K562 (cell line): ENCODE measurements around the gene RBKS. TPM values are rescaled to one million over a fixed set of nuclear protein-coding genes. Genes with fewer than 3 reads are reported as not detected.

Experiments used
- ATAC-seq: fragments of 200-7000 bp; cut with Tn5 transposase; 3 replicates; pipeline ENCODE4 v1.9.1; 2020; ENCODE audit warnings: moderate library complexity
- BruUV-seq: library from RNA; stranded (reverse); fragments of 400-500 nt; replicated peaks from 2 replicates; lab custom pipeline; 2021; lab: Mats Ljungman, UMichigan
- CTCF ChIA-PET: fragments of 300-600 bp; formaldehyde crosslinking; extraction: SDS; loops from one replicate; lab custom pipeline; 2021; ENCODE audit warnings: low intra/inter-chr PET ratio; lab: Yijun Ruan, JAX
- POLR2A ChIA-PET: fragments of 300-600, 350-650 bp; sonication (Branson Sonifier 250); formaldehyde crosslinking; extraction: SDS; loops from one replicate; lab custom pipeline; 2021; ENCODE audit warnings: antibody characterized with exemption, inconsistent platforms; lab: Yijun Ruan, JAX
- DNase-seq, 4 experiments: peaks; one replicate each; pipeline versions ENCODE4 v3.0.0 to v3.0.0-alpha.2; 2011 to 2018; ENCODE audit warnings: low spot score in 3 of 4, mixed read lengths in 3 of 4; ENCODE audit errors: extremely low read depth in 1 of 4
- FAIRE-seq: peaks from 2 replicates; lab custom pipeline; 2011; peaks lifted over from hg19 to GRCh38; lab: Jason Lieb, UNC
- H2AFZ ChIP-seq: 2 replicates; pipeline ENCODE4 v1.6.0; 2011; ENCODE audit warnings: low read depth, low read length, control low read depth, inconsistent platforms
- H3K27ac ChIP-seq: fragments of 200-600 bp; 3 replicates; pipeline ENCODE4 v1.8.0; 2011; ENCODE audit warnings: low read depth, mild to moderate bottlenecking, control low read depth, inconsistent platforms, low read length, moderate library complexity, mixed read lengths; ENCODE audit errors: extremely low read depth
- H3K27me3 ChIP-seq, 2 experiments: fragments of 300-600 bp in 1 of 2; 2 replicates in 1 of 2; 3 replicates in 1 of 2; pipeline versions ENCODE4 v1.6.0 to v1.8.0; 2011; ENCODE audit warnings: inconsistent platforms in 2 of 2, low read length in 2 of 2, mild to moderate bottlenecking in 1 of 2, mixed read lengths in 1 of 2, moderate library complexity in 1 of 2; ENCODE audit not compliant: control insufficient read depth in 2 of 2, insufficient read depth in 2 of 2
- H3K36me3 ChIP-seq: fragments of 300-600 bp; 3 replicates; pipeline ENCODE4 v1.8.0; 2011; ENCODE audit warnings: mild to moderate bottlenecking, low read length, inconsistent platforms; ENCODE audit not compliant: control insufficient read depth, insufficient read depth
- H3K4me1 ChIP-seq, 2 experiments: fragments of 200-600 bp in 1 of 2; replicated peaks in 1 of 2; 2 replicates in 1 of 2; 3 replicates in 1 of 2; pipeline versions ENCODE4 v1.5.1 to v1.8.0; 2011; ENCODE audit warnings: inconsistent platforms in 2 of 2, low read length in 2 of 2, mild to moderate bottlenecking in 1 of 2, mixed read lengths in 1 of 2, moderate library complexity in 1 of 2; ENCODE audit not compliant: control insufficient read depth in 2 of 2, insufficient read depth in 2 of 2
- H3K4me2 ChIP-seq: 2 replicates; pipeline ENCODE4 v1.6.1; 2011; ENCODE audit warnings: low read length, control low read depth, inconsistent platforms, mixed read lengths; ENCODE audit not compliant: insufficient read depth
- H3K4me3 ChIP-seq: fragments of 200-600 bp; sonication (generic), shearing (Covaris generic); 2 replicates; pipeline ENCODE4 v1.5.1; 2016; ENCODE audit warnings: control low read depth, inconsistent platforms
- H3K79me2 ChIP-seq: fragments of 200-600 bp; 3 replicates; pipeline ENCODE4 v1.8.0; 2011; ENCODE audit warnings: low read length, inconsistent platforms; ENCODE audit not compliant: control insufficient read depth, insufficient read depth
- H3K9ac ChIP-seq, 2 experiments: 2 replicates each; pipeline versions ENCODE4 v1.6.0 to v1.6.1; 2011; ENCODE audit warnings: low read depth in 2 of 2, low read length in 2 of 2, control low read depth in 1 of 2, inconsistent platforms in 1 of 2, mild to moderate bottlenecking in 1 of 2, mixed read lengths in 1 of 2; ENCODE audit not compliant: insufficient read depth in 1 of 2
- H3K9me1 ChIP-seq: one replicate; pipeline ENCODE4 v1.6.0; 2011; ENCODE audit warnings: inconsistent platforms, mild to moderate bottlenecking, low read length, moderate library complexity; ENCODE audit not compliant: control insufficient read depth, insufficient read depth
- H3K9me3 ChIP-seq: replicated peaks from 2 replicates; pipeline ENCODE4 v1.5.1; 2011; ENCODE audit warnings: low read depth, low read length, inconsistent platforms; ENCODE audit not compliant: control insufficient read depth, insufficient read depth
- H4K20me1 ChIP-seq: replicated peaks from 2 replicates; pipeline ENCODE4 v1.6.1; 2011; ENCODE audit warnings: low read length, inconsistent platforms, mixed read lengths; ENCODE audit not compliant: control insufficient read depth, insufficient read depth
- BRD4 ChIP-seq: fragments of 200-600 bp; sonication (generic); IDR thresholded peaks from 2 replicates; pipeline ENCODE4 v1.6.1; 2017; ENCODE audit warnings: inconsistent platforms
- E2F8 ChIP-seq: fragments of 450-650 bp; IDR thresholded peaks from 2 replicates; pipeline ENCODE4 v1.7.1; 2018; ENCODE audit warnings: mild to moderate bottlenecking, low read depth; ENCODE audit not compliant: partially characterized antibody
- FOSL1 ChIP-seq: fragments of 200-800 bp; sonication (Bioruptor generic); conservative IDR thresholded peaks from 2 replicates; pipeline ENCODE4 v1.6.1; 2016; ENCODE audit warnings: missing genetic modification characterization, missing compliant biosample characterization
- HDAC2 ChIP-seq: fragments of 450-650 bp; IDR thresholded peaks from 2 replicates; pipeline ENCODE4 v1.6.1; 2016; ENCODE audit warnings: mild to moderate bottlenecking
- ZNF384 ChIP-seq: IDR thresholded peaks from 2 replicates; pipeline ENCODE4 v1.6.1; 2012; ENCODE audit warnings: low read depth, low read length, improper control_type of control experiment
- ZNF507 ChIP-seq: conservative IDR thresholded peaks from 2 replicates; pipeline ENCODE4 v1.6.1; 2017; ENCODE audit warnings: missing genetic modification characterization, missing compliant biosample characterization
- WGBS: fragments of 100-300 bp; shearing (Covaris generic); methylation state at CpG from one replicate; pipeline ENCODE4 v1.1.6; 2016; ENCODE audit warnings: low coverage, mixed read lengths; ENCODE audit not compliant: insufficient coverage; ENCODE audit errors: missing lambda C conversion rate; 5-methylcytosine and 5-hydroxymethylcytosine counted together
- in situ Hi-C: fragments of 300-500 bp; cut with MboI; formaldehyde crosslinking; loops from 4 replicates; pipeline ENCODE4 v1.15.0; 2018; ENCODE audit warnings: inconsistent platforms, mixed read lengths
- intact Hi-C: fragments of 100-400 bp; cut with micrococcal nuclease; formaldehyde crosslinking; loops from 2 replicates; pipeline ENCODE4 v1.14.2; 2022
- polyA plus RNA-seq, 8 experiments: library from polyadenylated mRNA; depleted of rRNA in 4 of 8; stranded (reverse) in 5 of 8; unstranded in 3 of 8; fragments of >200 nt; fragmentation: Nextera tagmentation in 2 of 8; fragmentation: Illumina TruSeq in 1 of 8; extraction: Ambion mirVana in 2 of 8; extraction: Trizol in 1 of 8; gene quantifications; 2 replicates each; pipeline versions ENCODE4 v1.2.1 to v1.2.3, GENCODE V29; 2011 to 2014; ENCODE audit warnings: inconsistent platforms in 1 of 8, missing spikeins in 1 of 8
- total RNA-seq, 7 experiments: library from RNA; depleted of rRNA in 6 of 7; stranded (reverse); fragments of >200 nt in 6 of 7; fragmentation: Illumina TruSeq in 2 of 7; extraction: Trizol in 2 of 7; gene quantifications; 2 replicates each; pipeline versions ENCODE4 v1.2.1 to v1.2.3, GENCODE V29; 2011 to 2021; ENCODE audit warnings: low replicate concordance in 1 of 7

The RBKS gene
- total and polyA plus RNA-seq, 9 of the 15 experiments (the other 6 are each of a cell fraction or from before 2014, with no cell fraction given), result 0.06 to 0.39 (median 0.19) TPM

- FAIRE-seq (no peak), ATAC-seq (no peak), DNase-seq (no peak)
- BruUV-seq, result no TSS peak
- Histone ChIP-seq H3K79me2 (no peaks in the 10 kb centered on the region), H4K20me1 (no peaks in the 10 kb centered on the region), H2AFZ (no peak overlapping the region), H3K4me3 (no peak overlapping the region), H3K27ac (no peak overlapping the region), H3K4me2 (no peak overlapping the region), H3K36me3 (no peaks in the 10 kb centered on the region), H3K4me1 (peaks cover 9% of the 10 kb centered on the region in 2 experiments; a peak in 4 of 5 replicates), H3K9ac (no peak overlapping the region), H3K9me1 (no peaks in the 10 kb centered on the region), H3K9me3 (no peaks in the 10 kb centered on the region), H3K27me3 (peaks cover 0 to 10% of the 10 kb centered on the region in 2 experiments; a peak in 2 of 5 replicates)
- no peak for TF ChIP-seq ZNF507 (tag)
- 65% methylated on average over 7 of the region's 7 CpGs for WGBS
- in situ Hi-C loops (no loop called here), intact Hi-C loops (no loop called here)
- ChIA-PET CTCF (no interaction called here), POLR2A (interaction anchor here (0.6 to 1.3 kb wide), 3 partner anchors 10 to 36 kb away, joined by 3 to 4 read pairs (median 3); no protein-coding TSS in a partner anchor)
Measured at GRCh38 chr2:27763907-27764267, 126.3 kb downstream of the RBKS start.

- Histone ChIP-seq H3K79me2 (no peaks in the 10 kb centered on the region), H3K9me3 (no peaks in the 10 kb centered on the region), H4K20me1 (no peaks in the 10 kb centered on the region), H3K36me3 (no peaks in the 10 kb centered on the region), H3K4me2 (no peak overlapping the region), H3K4me1 (peaks cover 9% of the 10 kb centered on the region in 2 experiments; a peak in 4 of 5 replicates), H3K9ac (no peak overlapping the region), H3K4me3 (no peak overlapping the region), H2AFZ (no peak overlapping the region), H3K27ac (no peak overlapping the region), H3K9me1 (no peaks in the 10 kb centered on the region), H3K27me3 (peaks cover 0 to 7% of the 10 kb centered on the region in 2 experiments; a peak in 2 of 5 replicates)
- ATAC-seq, result no peak
- no TSS peak for BruUV-seq
- no peak for FAIRE-seq
- no peak for DNase-seq
- ChIA-PET POLR2A (interaction anchor here (0.6 to 1.3 kb wide), 3 partner anchors 10 to 36 kb away, joined by 3 to 4 read pairs (median 3); no protein-coding TSS in a partner anchor), CTCF (no interaction called here)
- intact Hi-C loops, result no loop called here
- WGBS, result 25% methylated on average over 3 of the region's 3 CpGs
- in situ Hi-C loops, result no loop called here
- no peak for TF ChIP-seq HDAC2
- no peak for TF ChIP-seq E2F8
- no peak for TF ChIP-seq BRD4
- no peak for TF ChIP-seq ZNF384
- TF ChIP-seq FOSL1 (tag), result no peak
Measured at GRCh38 chr2:27762951-27763906, 127.0 kb downstream of the RBKS start.
